Rectal smooth muscle tissue (tissue), 1 donor: ENCODE results near the gene DPP6.

Experiments
- H3K27ac ChIP-seq: one replicate; pipeline ENCODE4 v1.7.0; 2013; ENCODE audit warnings: low read depth, low read length, inconsistent platforms
- H3K27me3 ChIP-seq: one replicate; pipeline ENCODE4 v1.7.0; 2013; ENCODE audit warnings: low read length; ENCODE audit not compliant: control insufficient read depth, insufficient read depth
- H3K36me3 ChIP-seq: one replicate; pipeline ENCODE4 v1.7.0; 2013; ENCODE audit warnings: low read length; ENCODE audit not compliant: control insufficient read depth, insufficient read depth
- H3K4me1 ChIP-seq: one replicate; pipeline ENCODE4 v1.7.0; 2013; ENCODE audit warnings: low read length; ENCODE audit not compliant: control insufficient read depth, insufficient read depth
- H3K4me3 ChIP-seq: one replicate; pipeline ENCODE4 v1.7.0; 2013; ENCODE audit warnings: low read length
- H3K9ac ChIP-seq: one replicate; pipeline ENCODE4 v1.7.0; 2013; ENCODE audit warnings: low read length

Gene DPP6

DNA sequence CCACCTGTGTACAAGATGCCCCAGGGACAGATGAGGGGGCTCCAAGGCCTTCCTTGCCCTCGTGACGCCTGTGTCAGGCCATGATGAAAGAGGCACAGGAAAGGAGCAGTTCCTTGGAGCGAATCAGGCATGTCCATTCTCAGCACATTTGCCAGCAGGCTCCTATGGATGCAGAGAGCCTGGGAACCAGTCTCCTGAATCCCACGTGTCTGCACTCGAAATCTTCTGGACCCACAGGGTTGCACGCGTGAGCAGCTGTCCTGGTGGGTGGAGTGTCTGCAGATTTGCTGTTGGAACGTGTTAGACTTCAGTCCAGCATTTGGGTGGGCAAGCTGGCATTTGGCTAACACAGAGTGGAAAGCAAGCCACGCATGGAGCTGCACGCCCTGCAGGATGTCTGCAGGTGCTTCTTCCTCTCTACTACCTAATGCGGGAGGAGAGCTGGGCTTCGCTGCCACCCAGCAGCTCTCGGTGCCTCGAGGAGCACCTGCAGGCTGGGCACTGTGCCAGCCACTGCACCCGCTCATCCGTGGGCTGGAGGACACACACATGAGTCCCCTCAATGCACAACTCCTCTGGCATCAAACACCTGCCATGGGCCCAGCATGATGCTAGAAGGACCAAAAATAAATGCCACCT, 810.1 kb downstream of the DPP6 start:
- no peak overlapping the region for H3K4me3 ChIP-seq
- no peak overlapping the region for H3K27ac ChIP-seq
- no peaks in the 10 kb centered on the region for H3K4me1 ChIP-seq
- no peaks in the 10 kb centered on the region for H3K27me3 ChIP-seq
- H3K36me3 ChIP-seq: no peaks in the 10 kb centered on the region
- H3K9ac ChIP-seq: no peak overlapping the region

DNA sequence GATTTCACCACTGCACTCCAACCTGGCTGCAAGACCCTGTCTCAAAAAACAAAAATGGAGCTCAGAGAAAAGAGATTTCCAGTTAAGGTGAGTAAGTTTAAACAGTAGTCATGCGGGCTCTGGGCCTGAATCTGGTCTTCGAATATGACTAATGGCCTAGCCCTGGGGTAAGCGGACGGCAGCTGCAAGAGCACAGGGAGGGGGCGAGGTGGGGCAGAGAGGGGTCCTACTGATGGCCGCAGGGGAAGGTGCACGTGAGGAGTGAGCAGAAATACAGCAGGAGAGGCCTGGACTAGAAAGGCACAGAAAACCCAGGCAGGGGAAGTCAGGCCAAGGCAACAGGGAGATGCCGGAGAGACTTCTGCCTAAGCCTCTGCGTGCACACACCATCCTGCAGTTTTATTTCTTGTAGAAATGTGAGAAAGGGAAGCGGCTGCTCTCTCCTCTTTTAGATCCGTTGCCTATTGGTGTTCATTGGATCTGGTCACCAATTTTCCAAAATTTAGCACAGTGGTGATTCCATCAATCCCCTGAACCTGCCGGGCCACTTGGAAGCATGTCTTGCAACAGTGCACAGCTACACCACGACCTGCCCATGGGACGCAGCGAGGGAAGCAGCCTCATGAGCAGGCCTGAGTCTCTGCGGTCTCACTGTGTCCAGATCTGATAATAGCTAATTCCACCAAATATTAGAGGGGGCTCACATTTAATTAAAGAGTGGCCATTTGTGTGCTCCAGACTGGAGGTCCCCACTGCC, 811.7 kb downstream of the DPP6 start:
- Histone ChIP-seq H3K27me3 (no peaks in the 10 kb centered on the region), H3K4me1 (no peaks in the 10 kb centered on the region), H3K27ac (no peak overlapping the region), H3K9ac (no peak overlapping the region), H3K4me3 (no peak overlapping the region), H3K36me3 (no peaks in the 10 kb centered on the region)

- Histone ChIP-seq H3K27ac (no peak overlapping the region), H3K36me3 (no peaks in the 10 kb centered on the region), H3K4me1 (no peaks in the 10 kb centered on the region), H3K27me3 (no peaks in the 10 kb centered on the region), H3K4me3 (no peak overlapping the region), H3K9ac (no peak overlapping the region)
Measured at GRCh38 chr7:154864523-154864891, 812.3 kb downstream of the DPP6 start.

DNA sequence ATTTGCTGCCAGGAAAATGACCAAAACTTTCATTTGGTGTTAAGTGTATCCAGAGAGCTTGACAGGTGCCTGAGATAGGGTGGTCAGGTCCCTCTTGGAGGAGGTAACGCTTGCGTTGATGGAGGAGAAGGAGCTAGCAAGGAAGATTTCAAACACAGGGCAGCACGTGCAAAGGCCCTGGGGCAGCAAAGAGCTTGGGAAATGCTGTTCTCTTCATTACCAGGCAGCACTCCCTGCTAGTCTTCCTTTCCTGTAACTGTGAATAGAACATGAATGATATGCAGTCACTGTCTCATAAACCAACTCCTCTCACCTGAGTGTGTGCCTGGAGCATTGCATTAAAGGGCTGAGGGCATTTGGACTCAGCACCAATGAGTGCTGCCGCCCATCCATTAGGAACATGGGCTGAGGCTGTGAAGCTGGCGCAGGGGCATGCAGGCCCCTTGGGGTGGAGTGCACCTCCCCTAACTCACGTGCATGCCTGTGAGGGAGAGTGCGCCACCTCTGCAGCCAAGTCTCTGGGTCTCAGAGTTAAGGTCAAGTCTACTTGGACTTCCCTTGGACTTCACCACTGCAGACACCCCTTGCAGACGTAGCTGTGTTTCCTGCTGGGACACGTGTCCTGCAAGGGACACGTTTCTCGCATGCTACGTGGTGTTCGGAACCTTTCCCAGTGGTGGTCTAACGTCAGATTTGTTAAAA, 813.9 kb downstream of the DPP6 start:
- no peak overlapping the region for H3K4me3 ChIP-seq
- H3K27me3 ChIP-seq: no peaks in the 10 kb centered on the region
- H3K36me3 ChIP-seq: no peaks in the 10 kb centered on the region
- H3K27ac ChIP-seq: no peak overlapping the region
- H3K4me1 ChIP-seq: no peaks in the 10 kb centered on the region
- no peak overlapping the region for H3K9ac ChIP-seq

- Histone ChIP-seq H3K27ac (no peak overlapping the region), H3K4me3 (no peak overlapping the region), H3K36me3 (no peaks in the 10 kb centered on the region), H3K4me1 (no peaks in the 10 kb centered on the region), H3K27me3 (no peaks in the 10 kb centered on the region), H3K9ac (no peak overlapping the region)
Measured at GRCh38 chr7:154867068-154867467, 814.9 kb downstream of the DPP6 start.

DNA sequence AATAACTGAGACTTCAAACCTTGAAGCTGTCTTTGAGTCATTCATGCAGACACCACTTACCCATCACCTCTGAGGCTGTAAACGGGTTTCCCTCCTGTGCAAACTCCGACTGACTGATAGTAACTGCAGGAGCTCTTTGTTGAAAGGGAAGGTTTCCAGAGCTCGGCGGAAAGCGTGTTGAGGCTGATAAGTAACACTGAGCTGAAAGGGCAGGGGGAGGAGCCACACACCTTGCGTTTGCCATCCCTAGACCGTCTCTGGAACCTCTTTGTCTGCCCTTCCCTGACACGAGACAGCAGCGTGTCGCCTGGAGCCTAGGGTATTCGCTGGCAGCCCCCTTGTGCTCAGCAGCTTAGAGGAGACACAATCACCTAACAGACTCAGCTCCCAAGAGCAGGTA, 816.7 kb downstream of the DPP6 start:
- no peak overlapping the region for H3K27ac ChIP-seq
- no peaks in the 10 kb centered on the region for H3K27me3 ChIP-seq
- H3K4me1 ChIP-seq: no peaks in the 10 kb centered on the region
- no peak overlapping the region for H3K4me3 ChIP-seq
- H3K9ac ChIP-seq: no peak overlapping the region
- no peaks in the 10 kb centered on the region for H3K36me3 ChIP-seq

DNA sequence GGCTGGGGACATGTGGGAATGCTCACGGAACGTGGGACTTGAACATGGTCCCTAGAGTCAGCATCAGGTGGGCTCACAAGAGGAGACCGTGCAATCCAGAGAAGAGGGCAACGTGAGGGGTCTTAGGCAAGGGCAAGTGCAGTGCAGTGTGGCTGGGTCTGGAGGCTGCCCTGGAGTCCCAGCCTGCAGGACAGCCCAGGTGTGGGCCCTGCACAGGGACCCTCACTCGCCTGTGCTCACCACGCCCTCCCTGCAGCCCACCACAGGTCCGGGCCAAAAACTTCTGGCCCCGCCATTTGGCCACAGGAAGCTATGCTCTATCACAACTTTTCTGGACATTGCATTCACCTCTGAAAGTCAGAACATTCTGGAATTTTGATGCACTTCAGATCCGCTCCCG, 817.2 kb downstream of the DPP6 start:
- no peaks in the 10 kb centered on the region for H3K4me1 ChIP-seq
- H3K36me3 ChIP-seq: no peaks in the 10 kb centered on the region
- no peak overlapping the region for H3K27ac ChIP-seq
- H3K27me3 ChIP-seq: no peaks in the 10 kb centered on the region
- H3K4me3 ChIP-seq: no peak overlapping the region
- no peak overlapping the region for H3K9ac ChIP-seq

- H3K27me3 ChIP-seq: no peaks in the 10 kb centered on the region
- H3K27ac ChIP-seq: no peak overlapping the region
- no peak overlapping the region for H3K9ac ChIP-seq
- H3K36me3 ChIP-seq: no peaks in the 10 kb centered on the region
- no peak overlapping the region for H3K4me3 ChIP-seq
- no peaks in the 10 kb centered on the region for H3K4me1 ChIP-seq
Measured at GRCh38 chr7:154871507-154871906, 819.3 kb downstream of the DPP6 start.

DNA sequence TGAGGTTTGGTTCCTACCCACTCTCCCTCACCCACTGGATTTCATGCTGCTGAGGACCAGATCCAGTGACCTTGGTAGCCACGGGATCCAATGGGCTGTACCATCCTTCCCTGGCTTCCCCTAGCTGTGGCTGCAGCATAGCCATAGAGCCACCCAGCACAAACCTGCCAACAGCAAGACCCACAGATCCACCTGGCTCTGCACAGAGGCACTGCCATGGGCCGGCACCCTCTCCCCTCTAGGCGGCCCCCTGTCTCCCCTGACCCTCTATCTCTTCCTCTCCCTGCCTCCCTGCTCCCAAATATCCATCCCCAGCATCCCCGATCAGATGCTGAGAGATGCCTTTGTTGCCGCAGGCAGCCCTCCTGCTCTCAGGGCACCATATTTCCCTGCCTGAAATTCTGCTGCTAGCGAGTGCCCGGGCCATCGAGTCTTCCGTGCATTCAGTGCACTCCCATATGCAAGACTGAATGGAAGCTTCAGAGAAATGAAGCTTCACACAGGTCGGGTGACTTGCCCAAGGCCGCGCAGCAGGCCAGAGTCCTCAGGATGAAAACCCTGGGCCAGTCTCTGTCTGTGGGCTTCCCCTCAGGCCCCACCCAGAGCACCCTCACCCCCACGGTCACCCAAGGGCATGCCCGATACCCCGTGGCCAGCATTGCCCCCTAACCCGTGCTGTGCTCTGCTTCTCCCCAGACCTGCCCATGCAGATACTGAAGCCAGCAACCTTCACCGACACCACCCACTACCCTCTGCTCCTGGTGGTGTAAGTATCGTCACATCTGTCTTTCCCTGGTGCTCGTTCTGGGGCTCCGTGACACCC, 819.9 kb downstream of the DPP6 start:
- Histone ChIP-seq H3K9ac (no peak overlapping the region), H3K4me1 (no peaks in the 10 kb centered on the region), H3K27me3 (no peaks in the 10 kb centered on the region), H3K4me3 (no peak overlapping the region), H3K27ac (no peak overlapping the region), H3K36me3 (no peaks in the 10 kb centered on the region)

- H3K36me3 ChIP-seq: no peaks in the 10 kb centered on the region
- H3K27ac ChIP-seq: no peak overlapping the region
- H3K4me3 ChIP-seq: no peak overlapping the region
- no peaks in the 10 kb centered on the region for H3K4me1 ChIP-seq
- no peaks in the 10 kb centered on the region for H3K27me3 ChIP-seq
- no peak overlapping the region for H3K9ac ChIP-seq
Measured at GRCh38 chr7:154872811-154873499, 820.8 kb downstream of the DPP6 start.

- Histone ChIP-seq H3K36me3 (no peaks in the 10 kb centered on the region), H3K4me3 (no peak overlapping the region), H3K4me1 (no peaks in the 10 kb centered on the region), H3K9ac (no peak overlapping the region), H3K27ac (no peak overlapping the region), H3K27me3 (no peaks in the 10 kb centered on the region)
Measured at GRCh38 chr7:154873500-154874121, 821.4 kb downstream of the DPP6 start.
